Brain pericyte (primary cell): ENCODE measurements around the gene ADCY2.

Source experiments
- DNase-seq: peaks from one replicate; pipeline ENCODE4 v3.0.0-alpha.2; 2012; ENCODE audit warnings: low read depth, low spot score

Gene ADCY2

GRCh38 chr5:7742241-7742656 is 346.3 kb downstream of the ADCY2 start:
- DNase-seq, result no peak

- no peak for DNase-seq
Measured at GRCh38 chr5:7745882-7746610, 350.1 kb downstream of the ADCY2 start.

GRCh38 chr5:7747728-7748127 is 351.8 kb downstream of the ADCY2 start:
- DNase-seq, result no peak

- DNase-seq, result no peak
Measured at GRCh38 chr5:7749626-7750025, 353.7 kb downstream of the ADCY2 start.

DNA sequence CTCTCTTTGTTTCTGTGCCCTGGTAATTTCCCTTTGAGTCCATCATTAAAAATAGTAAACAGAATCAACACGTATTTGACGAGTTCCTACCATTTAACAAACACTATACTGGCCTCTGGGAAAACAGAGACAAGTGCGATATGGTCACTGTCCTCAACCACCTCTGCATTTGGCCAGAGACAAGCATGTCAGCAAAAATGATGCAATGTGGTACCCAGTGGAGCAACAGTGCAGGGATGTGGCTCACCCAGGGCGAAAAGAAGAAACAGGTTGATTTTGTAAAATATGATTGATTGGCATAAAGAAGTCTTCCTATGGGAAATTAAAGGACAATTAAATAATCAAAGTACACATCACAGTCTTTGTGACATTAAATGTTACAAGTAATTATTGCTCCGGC is 355.9 kb downstream of the ADCY2 start:
- DNase-seq, result no peak

GRCh38 chr5:7753181-7753580 is 357.2 kb downstream of the ADCY2 start:
- no peak for DNase-seq

DNA sequence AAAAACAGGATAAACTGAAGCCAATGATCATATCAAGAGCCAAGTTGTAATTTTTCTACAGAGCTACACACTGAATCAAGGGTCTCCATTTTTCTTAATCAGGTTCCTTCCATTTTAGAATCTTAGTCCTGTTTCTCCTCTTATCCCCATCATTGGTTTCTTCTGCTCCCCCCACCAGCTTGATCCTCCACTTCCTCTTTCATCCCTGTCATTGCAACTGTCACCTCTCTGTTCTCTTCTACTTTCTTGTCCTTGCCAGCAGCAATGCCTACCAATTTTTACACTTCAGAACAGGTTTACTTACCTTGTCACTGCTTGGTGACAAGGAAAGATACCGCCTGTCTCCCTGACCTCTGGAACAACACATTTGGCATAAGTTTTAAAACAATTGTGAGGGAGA is 357.7 kb downstream of the ADCY2 start:
- no peak for DNase-seq

DNA sequence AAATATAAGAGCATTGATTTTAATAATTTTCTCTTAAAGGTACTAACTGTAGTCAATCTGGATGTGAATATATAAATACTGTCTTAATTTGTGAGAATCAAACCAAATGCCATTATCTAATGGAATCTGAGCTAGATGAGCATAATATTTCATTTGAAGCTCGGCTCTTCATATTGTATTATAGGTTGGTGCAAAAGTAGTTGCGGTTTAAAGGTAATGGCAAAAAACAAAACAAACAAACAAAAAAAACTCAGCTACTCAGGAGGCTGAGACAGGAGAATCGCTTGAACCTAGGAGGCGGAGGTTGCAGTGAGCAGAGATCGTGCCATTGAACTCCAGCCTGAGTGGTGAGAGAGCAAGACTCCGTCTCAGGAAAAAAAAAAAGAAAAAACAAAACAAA is 358.6 kb downstream of the ADCY2 start:
- DNase-seq, result no peak

DNA sequence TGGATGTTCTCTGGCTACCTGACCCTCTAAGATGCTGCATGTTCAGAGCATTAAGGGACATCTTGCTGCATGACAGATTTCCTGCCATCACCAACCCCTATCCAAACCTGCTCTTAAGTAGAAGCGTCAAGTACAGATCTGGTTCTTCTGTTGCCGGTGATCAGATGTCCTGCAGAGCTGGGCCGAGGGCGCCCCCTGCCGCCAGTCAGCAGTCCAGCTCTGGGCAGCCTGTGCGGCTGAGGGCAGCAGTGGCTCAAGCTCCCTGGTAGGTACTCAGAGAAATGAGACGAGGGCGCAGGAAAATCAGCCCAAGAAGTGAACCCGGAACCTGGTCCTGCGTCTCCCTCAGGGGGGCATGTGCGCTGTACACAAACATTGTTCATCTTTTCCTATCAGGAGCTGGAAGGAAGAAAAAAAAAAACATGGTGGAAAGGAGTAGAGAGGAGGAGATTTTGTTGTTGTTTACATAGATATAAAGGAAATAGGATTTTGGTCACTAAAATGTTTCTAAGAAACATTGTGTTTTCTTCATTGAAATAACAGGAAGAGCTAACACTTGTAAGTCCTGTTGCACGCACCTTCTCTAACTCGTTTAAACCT is 359.2 kb downstream of the ADCY2 start:
- DNase-seq, result peak; percentile 1

GRCh38 chr5:7755958-7756357 is 360.0 kb downstream of the ADCY2 start:
- DNase-seq, result no peak

DNA sequence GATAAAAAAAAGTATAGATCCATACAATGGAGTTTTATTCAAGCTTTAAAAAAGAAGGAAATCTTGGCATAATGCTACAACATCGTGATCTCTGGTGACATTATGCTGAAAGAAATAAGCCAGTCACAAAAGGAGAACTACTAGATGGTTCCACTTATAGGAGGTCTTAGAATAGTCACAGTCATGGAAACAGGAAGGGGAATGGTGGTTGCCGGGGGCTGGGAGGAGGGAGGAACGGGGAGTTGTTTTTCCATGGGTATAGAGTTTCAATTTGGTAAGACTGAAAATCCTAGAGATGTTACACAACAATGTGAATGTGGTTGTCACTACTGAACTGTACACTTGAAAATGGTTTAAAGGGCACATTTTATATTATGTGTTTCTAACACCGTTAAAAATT is 360.5 kb downstream of the ADCY2 start:
- DNase-seq, result no peak

GRCh38 chr5:7759257-7759871 is 363.4 kb downstream of the ADCY2 start:
- no peak for DNase-seq

DNA sequence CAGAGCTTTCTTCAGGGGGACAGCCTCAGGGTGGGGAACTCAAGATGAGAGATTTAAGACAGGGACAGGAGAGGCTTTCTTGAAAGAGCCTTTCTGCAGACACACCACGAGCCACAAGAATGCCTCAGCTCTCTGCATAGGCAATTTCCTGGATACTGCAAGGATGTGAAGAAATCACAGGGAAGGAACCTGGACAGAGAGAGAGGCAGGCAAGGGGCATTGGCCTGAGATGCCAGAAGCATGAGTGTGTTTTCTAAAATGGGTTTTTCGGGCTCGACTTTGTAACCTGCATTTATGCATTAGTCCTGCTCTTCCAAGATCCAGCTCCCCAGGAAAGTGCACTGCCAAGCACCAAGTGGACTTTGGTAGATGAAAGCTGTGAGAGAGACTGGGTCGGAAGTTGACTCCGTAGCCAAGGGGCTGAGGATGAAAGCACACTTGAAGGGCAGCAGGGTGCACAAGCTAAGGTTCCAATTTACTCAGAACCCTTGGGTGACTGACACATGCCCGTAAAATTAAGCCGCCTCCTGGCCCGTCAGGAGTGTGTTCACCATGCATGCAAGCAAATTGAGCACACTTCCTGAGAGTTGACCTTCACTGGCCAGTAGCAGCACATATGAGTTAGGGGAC is 364.1 kb downstream of the ADCY2 start:
- DNase-seq, result no peak

DNA sequence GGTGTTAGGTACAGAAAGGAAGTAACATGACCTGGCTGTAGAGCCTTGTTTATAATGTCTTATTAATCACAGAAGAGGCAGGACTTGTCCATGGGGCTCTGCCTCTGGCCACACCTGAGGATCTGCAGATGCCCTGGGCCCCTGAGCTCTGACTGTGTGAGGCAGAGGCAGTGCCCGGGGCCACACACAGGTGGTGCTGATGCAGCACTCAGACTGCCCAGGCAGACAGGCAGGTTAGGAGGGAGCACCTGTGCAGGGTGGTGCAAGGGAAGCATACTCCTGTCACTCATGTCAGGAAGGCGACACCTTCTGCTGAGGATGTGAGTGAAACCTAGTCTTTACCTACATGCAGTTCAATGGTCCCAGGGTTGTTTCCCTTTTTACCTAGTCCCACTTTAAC is 366.3 kb downstream of the ADCY2 start:
- DNase-seq, result no peak

DNA sequence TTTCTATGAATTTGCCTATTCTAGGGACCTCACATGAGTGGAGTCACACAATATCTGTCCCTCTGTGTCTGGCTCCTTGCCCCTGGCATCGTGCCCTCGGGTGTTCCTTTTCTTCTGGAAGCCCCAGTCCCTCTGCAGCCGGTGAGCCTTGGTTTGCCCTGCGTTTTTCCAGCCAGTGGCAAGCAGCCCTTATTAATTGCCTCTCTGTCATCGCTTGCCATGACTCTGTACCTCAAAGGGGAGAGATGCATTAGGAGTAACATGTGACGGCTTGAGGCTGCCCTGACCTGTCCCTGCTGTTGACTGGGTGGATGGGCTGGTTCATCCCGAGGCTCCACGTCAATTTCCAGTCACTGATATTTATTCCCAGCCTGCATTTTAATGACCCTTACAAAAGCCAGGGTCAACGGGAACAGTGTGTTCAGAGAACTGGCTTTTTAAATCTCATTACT is 367.7 kb downstream of the ADCY2 start:
- no peak for DNase-seq

DNA sequence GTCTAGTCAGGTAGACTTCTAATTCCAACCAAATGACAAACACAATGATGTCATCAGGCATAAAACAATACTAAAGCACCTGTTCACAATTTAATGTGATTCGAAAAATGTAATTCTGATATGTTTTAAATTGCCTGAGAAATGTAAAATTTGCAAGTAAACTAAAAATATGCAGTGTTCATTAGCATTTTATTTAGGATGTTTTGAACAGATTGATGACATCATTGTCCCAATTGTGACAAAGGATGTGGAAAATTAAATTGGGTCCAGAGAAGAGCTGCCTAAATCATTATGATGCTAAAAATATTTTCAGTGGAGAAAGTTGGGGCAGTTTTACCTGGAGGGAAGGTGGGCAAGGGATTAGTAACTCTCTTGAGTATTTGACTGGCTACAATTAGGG is 368.5 kb downstream of the ADCY2 start:
- DNase-seq, result no peak

GRCh38 chr5:7770436-7770835 is 374.5 kb downstream of the ADCY2 start:
- no peak for DNase-seq

DNA sequence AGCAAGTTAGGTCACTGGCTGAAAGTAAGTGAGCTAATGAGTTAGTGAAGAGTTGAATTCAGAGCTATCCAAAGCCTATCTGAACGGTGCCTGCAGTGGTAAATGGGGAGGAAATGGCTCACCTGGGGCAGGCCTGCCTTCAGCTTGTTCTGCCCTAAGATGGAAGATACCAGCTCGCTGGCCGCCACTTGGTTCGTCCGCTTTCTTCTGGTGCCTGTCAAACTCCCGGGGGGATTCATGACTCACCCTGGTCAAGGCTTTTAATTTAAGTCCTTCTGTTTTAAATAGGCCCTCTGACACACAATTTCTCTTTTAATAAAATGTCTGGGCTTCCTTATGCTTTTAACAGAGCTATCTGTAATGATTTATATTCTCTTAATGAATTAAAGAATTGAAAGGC is 376.2 kb downstream of the ADCY2 start:
- no peak for DNase-seq

GRCh38 chr5:7773178-7773577 is 377.2 kb downstream of the ADCY2 start:
- DNase-seq, result no peak

DNA sequence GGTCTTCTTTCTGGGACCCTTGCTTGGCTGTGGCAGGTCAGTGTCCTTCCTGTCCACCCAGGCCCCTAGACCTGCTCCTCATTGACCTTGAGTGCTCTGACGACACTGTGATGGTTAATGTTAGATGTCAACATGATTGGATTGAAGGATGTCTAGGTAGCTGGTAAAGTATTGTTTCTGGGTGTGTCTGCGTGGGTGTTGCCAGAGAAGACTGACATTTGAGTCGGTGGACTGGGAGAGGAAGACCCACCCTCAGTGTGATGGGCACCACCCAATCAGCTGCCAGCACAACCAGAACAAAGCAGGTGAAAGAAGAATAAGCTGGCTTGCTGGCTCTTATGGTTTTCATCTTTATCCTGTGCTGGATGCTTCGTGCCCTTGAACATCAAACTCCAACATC is 380.5 kb downstream of the ADCY2 start:
- no peak for DNase-seq

DNA sequence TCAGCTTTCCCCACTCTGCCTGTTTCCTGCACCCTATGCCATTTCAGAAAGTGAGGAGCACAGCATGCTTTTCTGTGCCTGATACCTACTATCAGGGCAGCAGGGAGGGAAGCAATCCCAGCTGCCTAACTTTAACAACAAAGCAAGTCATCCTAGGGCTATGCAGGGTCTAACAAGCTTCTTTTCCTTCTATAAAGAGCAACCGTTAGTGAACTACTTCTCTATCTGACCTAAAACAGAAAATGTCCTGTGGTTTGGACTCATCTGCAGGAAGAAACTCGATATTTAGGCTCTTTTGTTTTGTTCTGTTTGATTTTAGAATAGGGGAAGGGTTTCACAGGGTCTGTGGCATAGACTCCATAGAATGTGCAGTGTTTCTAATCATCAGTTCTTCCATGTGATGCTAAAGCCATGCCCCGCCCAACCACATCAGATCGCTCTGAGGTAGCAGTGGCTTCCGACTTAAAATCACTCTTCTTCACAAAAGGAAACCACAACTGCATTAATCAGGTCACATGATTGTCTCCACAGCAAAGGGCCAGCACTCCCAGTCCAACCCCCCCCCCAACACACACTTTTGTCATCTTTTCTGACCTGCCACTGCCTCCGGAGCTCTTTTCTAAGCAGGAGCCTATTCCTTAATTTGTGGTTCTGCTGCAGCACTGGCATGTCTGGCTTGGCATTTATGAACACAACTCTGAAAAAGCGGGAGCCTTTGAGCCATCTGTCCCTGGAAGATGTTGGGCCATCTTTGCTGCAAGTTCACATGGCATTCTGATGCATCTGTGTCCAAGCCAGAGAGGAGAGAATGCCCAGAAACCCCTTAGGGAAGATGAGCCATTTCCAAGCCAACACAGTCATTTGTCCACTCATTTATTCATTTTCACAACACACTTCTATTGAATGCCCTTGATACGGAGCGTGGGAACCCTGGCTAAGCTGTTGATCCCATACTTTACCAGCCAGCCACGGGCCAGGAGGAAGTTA is 383.4 kb downstream of the ADCY2 start:
- no peak for DNase-seq
